GM12878 (cell line): ENCODE data around the gene CPT2. TPM values are rescaled to one million over a fixed set of nuclear protein-coding genes. Genes with fewer than 3 reads are reported as not detected.

Experiments
- ATAC-seq: fragments of 200-7000 bp; cut with Tn5 transposase; 3 replicates; pipeline ENCODE4 v1.9.1; 2020; ENCODE audit warnings: mild to moderate bottlenecking, moderate library complexity
- BruUV-seq: library from RNA; stranded (reverse); fragments of 400-500 nt; replicated peaks from 2 replicates; lab custom pipeline; 2021; lab: Mats Ljungman, UMichigan
- CTCF ChIA-PET: fragments of 300-600 bp; sonication (Branson Sonifier 250); formaldehyde crosslinking; extraction: SDS; loops from one replicate; lab custom pipeline; 2021; ENCODE audit warnings: inconsistent platforms; lab: Yijun Ruan, JAX
- POLR2A ChIA-PET: fragments of 350-600 bp; formaldehyde crosslinking; extraction: SDS; loops from one replicate; lab custom pipeline; 2021; ENCODE audit warnings: inconsistent platforms; lab: Charles Lee
- RAD21 ChIA-PET: fragments of 300-600 bp; sonication (Branson Sonifier 250); formaldehyde crosslinking; loops from one replicate; lab custom pipeline; 2023; ENCODE audit warnings: antibody characterized with exemption; ENCODE audit not compliant: unreplicated experiment; lab: Charles Lee
- SMC1A ChIA-PET: fragments of 300-600 bp; sonication (Branson Sonifier 250); formaldehyde crosslinking; loops from one replicate; lab custom pipeline; 2023; ENCODE audit not compliant: unreplicated experiment, uncharacterized antibody; lab: Charles Lee
- DNase-seq: peaks from one replicate; pipeline ENCODE4 v3.0.0-alpha.2; 2011; ENCODE audit warnings: low read depth, low spot score
- FAIRE-seq: peaks from 3 replicates; lab custom pipeline; 2011; peaks lifted over from hg19 to GRCh38; lab: Jason Lieb, UNC
- H2AFZ ChIP-seq: 2 replicates; pipeline ENCODE4 v1.6.0; 2011; ENCODE audit warnings: low read depth, low read length, control low read depth; ENCODE audit not compliant: control insufficient read depth
- H3K27ac ChIP-seq: 2 replicates; pipeline ENCODE4 v1.5.1; 2011; ENCODE audit warnings: control low read depth; ENCODE audit not compliant: control insufficient read depth, insufficient read depth
- H3K27me3 ChIP-seq, 2 experiments: replicated peaks in 1 of 2; 2 replicates each; pipeline versions ENCODE4 v1.6.0 to v1.6.1; 2011; ENCODE audit warnings: low read length in 1 of 2; ENCODE audit not compliant: control insufficient read depth in 2 of 2, insufficient read depth in 2 of 2
- H3K36me3 ChIP-seq, 2 experiments: 2 replicates each; pipeline ENCODE4 v1.5.1; 2011; ENCODE audit warnings: low read length in 1 of 2; ENCODE audit not compliant: control insufficient read depth in 2 of 2, insufficient read depth in 2 of 2
- H3K4me1 ChIP-seq: 2 replicates; pipeline ENCODE4 v1.6.1; 2011; ENCODE audit warnings: mild to moderate bottlenecking, low read length, moderate library complexity, mixed read lengths; ENCODE audit not compliant: control insufficient read depth, insufficient read depth
- H3K4me2 ChIP-seq: 2 replicates; pipeline ENCODE4 v1.6.0; 2011; ENCODE audit warnings: control low read depth; ENCODE audit not compliant: control insufficient read depth, insufficient read depth
- H3K4me3 ChIP-seq: fragments of 200-600 bp; sonication (generic); 2 replicates; pipeline ENCODE4 v1.5.1; 2016
- H3K79me2 ChIP-seq: 2 replicates; pipeline ENCODE4 v1.6.0; 2011; ENCODE audit warnings: low read length; ENCODE audit not compliant: control insufficient read depth, insufficient read depth
- H3K9ac ChIP-seq: 2 replicates; pipeline ENCODE4 v1.8.0; 2011; ENCODE audit warnings: low read length, control low read depth, mixed read lengths; ENCODE audit not compliant: control insufficient read depth, insufficient read depth
- H3K9me3 ChIP-seq: replicated peaks from 3 replicates; pipeline ENCODE4 v1.5.1; 2011; ENCODE audit warnings: mild to moderate bottlenecking, low read length; ENCODE audit not compliant: control insufficient read depth, insufficient read depth
- H4K20me1 ChIP-seq: 2 replicates; pipeline ENCODE4 v1.6.0; 2011; ENCODE audit not compliant: control insufficient read depth, insufficient read depth
- ASH2L ChIP-seq: fragments of 300-600, 200-600 bp; sonication (generic); IDR thresholded peaks from 2 replicates; pipeline ENCODE4 v1.6.1; 2017; ENCODE audit warnings: low read depth, mild to moderate bottlenecking, borderline replicate concordance
- CBX5 ChIP-seq: sonication (generic); IDR thresholded peaks from 2 replicates; pipeline ENCODE4 v1.6.1; 2016; ENCODE audit warnings: low read depth, moderate library complexity, mild to moderate bottlenecking, inconsistent platforms
- HDAC6 ChIP-seq: fragments of 200-600 bp; sonication (generic); IDR thresholded peaks from one replicate; pipeline ENCODE4 v1.8.0; 2017; ENCODE audit warnings: antibody characterized with exemption; ENCODE audit not compliant: unreplicated experiment
- HSF1 ChIP-seq: fragments of 150-350 bp; IDR thresholded peaks from 2 replicates; pipeline ENCODE4 v1.6.1; 2014; ENCODE audit warnings: mild to moderate bottlenecking, low read depth, low read length
- KLF5 ChIP-seq: fragments of 450-650 bp; IDR thresholded peaks from 2 replicates; pipeline ENCODE4 v1.6.1; 2014; ENCODE audit warnings: mild to moderate bottlenecking; ENCODE audit not compliant: partially characterized antibody
- MEF2B ChIP-seq: fragments of 450-650 bp; IDR thresholded peaks from 2 replicates; pipeline ENCODE4 v1.6.1; 2018; ENCODE audit warnings: mild to moderate bottlenecking, moderate library complexity; ENCODE audit not compliant: partially characterized antibody, poor library complexity, severe bottlenecking
- MTA3 ChIP-seq: IDR thresholded peaks from 2 replicates; pipeline ENCODE4 v1.6.1; 2012; ENCODE audit warnings: low read length, inconsistent platforms, borderline replicate concordance
- NR2C2 ChIP-seq: IDR thresholded peaks from 2 replicates; pipeline ENCODE4 v1.6.1; 2011; ENCODE audit warnings: borderline replicate concordance, low read depth; ENCODE audit not compliant: control insufficient read depth, insufficient read length
- PAX8 ChIP-seq: fragments of 450-650 bp; IDR thresholded peaks from 2 replicates; pipeline ENCODE4 v1.6.1; 2017; ENCODE audit warnings: mild to moderate bottlenecking, moderate library complexity
- PBX3 ChIP-seq: IDR thresholded peaks from 2 replicates; pipeline ENCODE4 v1.6.1; 2011; ENCODE audit warnings: mild to moderate bottlenecking, low read depth, low read length, moderate library complexity; ENCODE audit not compliant: insufficient replicate concordance
- RUNX3 ChIP-seq: IDR thresholded peaks from 2 replicates; pipeline ENCODE4 v1.6.1; 2012; ENCODE audit warnings: low read length, inconsistent platforms
- SKIL ChIP-seq: fragments of 450-650 bp; IDR thresholded peaks from 2 replicates; pipeline ENCODE4 v1.6.1; 2017; ENCODE audit warnings: mild to moderate bottlenecking, low read depth, inconsistent platforms; ENCODE audit not compliant: poor library complexity, severe bottlenecking
- ZBTB40 ChIP-seq: fragments of 450-650 bp; IDR thresholded peaks from 2 replicates; pipeline ENCODE4 v1.6.1; 2016; ENCODE audit warnings: mild to moderate bottlenecking, moderate library complexity, borderline replicate concordance
- ZNF274 ChIP-seq: IDR thresholded peaks from one replicate; pipeline ENCODE4 v1.8.0; 2011; ENCODE audit not compliant: insufficient read length, insufficient read depth
- WGBS: methylation state at CpG from one replicate; pipeline ENCODE4 v1.1.6; 2016; ENCODE audit warnings: low lambda C conversion rate; ENCODE audit not compliant: insufficient replicate concordance, insufficient coverage; ENCODE audit errors: missing lambda C conversion rate; 5-methylcytosine and 5-hydroxymethylcytosine counted together
- in situ Hi-C: fragments of 300-500 bp; cut with MboI; formaldehyde crosslinking; loops from 9 replicates; pipeline ENCODE4 v1.14.3; 2018; ENCODE audit warnings: mixed read lengths
- intact Hi-C: fragments of 100-400 bp; cut with micrococcal nuclease; formaldehyde crosslinking; loops from one replicate; pipeline ENCODE4 v1.14.2; 2022; ENCODE audit not compliant: unreplicated experiment
- polyA plus RNA-seq, 11 experiments: library from polyadenylated mRNA; depleted of rRNA in 4 of 11; unstranded in 6 of 11; stranded (reverse) in 5 of 11; fragments of >200 nt; fragmentation: Nextera tagmentation in 4 of 11; fragmentation: Illumina TruSeq in 1 of 11; extraction: Ambion mirVana in 4 of 11; extraction: Trizol in 1 of 11; gene quantifications; 1 replicate in 1 of 11; 2 replicates in 10 of 11; pipeline versions ENCODE4 v1.2.1 to v1.2.3, GENCODE V29; 2011 to 2016; ENCODE audit warnings: inconsistent platforms in 2 of 11, missing spikeins in 2 of 11, low read depth in 1 of 11
- total RNA-seq, 4 experiments: library from RNA; depleted of rRNA in 3 of 4; stranded (reverse); fragments of >200 nt in 3 of 4; fragmentation: Illumina TruSeq in 1 of 4; extraction: Trizol in 1 of 4; gene quantifications; 2 replicates each; pipeline versions ENCODE4 v1.2.1 to v1.2.3, GENCODE V29; 2013 to 2021

Gene CPT2
- total and polyA plus RNA-seq, 10 of the 15 experiments (the other 5 are each of a cell fraction or from before 2014, with no cell fraction given), result 10.1 to 36.2 (median 26.3) TPM

- H2AFZ ChIP-seq, result no peak overlapping the region
- no TSS peak for BruUV-seq
- DNase-seq (no peak), ATAC-seq (no peak), FAIRE-seq (no peak)
- H3K27ac ChIP-seq, result no peak overlapping the region
- H3K9me3 ChIP-seq, result no peaks in the 10 kb centered on the region
- in situ Hi-C loops (no loop called here), intact Hi-C loops (no loop called here)
- WGBS, result 20% methylated on average over 8 of the region's 8 CpGs
- RAD21 ChIA-PET, result no interaction called here
- CTCF ChIA-PET, result interaction anchor here (1.3 kb wide), 2 partner anchors 16 to 27 kb away, joined by 3 read pairs; no protein-coding TSS in a partner anchor
- POLR2A ChIA-PET, result no interaction called here
- H3K4me2 ChIP-seq, result no peak overlapping the region
- SMC1A ChIA-PET, result interaction anchor here (0.6 kb wide), 1 partner anchor 11 kb away, joined by 3 read pairs; no protein-coding TSS in a partner anchor
- no peaks in the 10 kb centered on the region for H3K4me1 ChIP-seq
- TF ChIP-seq ZBTB40, result no peak
- TF ChIP-seq HDAC6, result no peak
- TF ChIP-seq NR2C2, result no peak
- no peak for TF ChIP-seq PAX8
- TF ChIP-seq KLF5, result no peak
- no peak for TF ChIP-seq MTA3
- no peak for TF ChIP-seq PBX3
- TF ChIP-seq SKIL, result no peak
- TF ChIP-seq ZNF274, result no peak
- TF ChIP-seq HSF1, result no peak
- no peak for TF ChIP-seq MEF2B
- no peak for TF ChIP-seq ASH2L
- TF ChIP-seq RUNX3, result no peak
- TF ChIP-seq CBX5, result no peak
- H3K27me3 ChIP-seq, result peaks cover 0 to 1% of the 10 kb centered on the region in 2 experiments; a peak in 1 of 4 replicates
- no peak overlapping the region for H3K9ac ChIP-seq
- H3K4me3 ChIP-seq, result no peak overlapping the region
- no peaks in the 10 kb centered on the region for H4K20me1 ChIP-seq
- no peaks in the 10 kb centered on the region for H3K36me3 ChIP-seq
- no peaks in the 10 kb centered on the region for H3K79me2 ChIP-seq
These were observed 41.7 kb upstream of the CPT2 start for GRCh38 chr1:53154859-53155438.
